ENCODE data around the gene PIGK.

The PIGK gene

DNA sequence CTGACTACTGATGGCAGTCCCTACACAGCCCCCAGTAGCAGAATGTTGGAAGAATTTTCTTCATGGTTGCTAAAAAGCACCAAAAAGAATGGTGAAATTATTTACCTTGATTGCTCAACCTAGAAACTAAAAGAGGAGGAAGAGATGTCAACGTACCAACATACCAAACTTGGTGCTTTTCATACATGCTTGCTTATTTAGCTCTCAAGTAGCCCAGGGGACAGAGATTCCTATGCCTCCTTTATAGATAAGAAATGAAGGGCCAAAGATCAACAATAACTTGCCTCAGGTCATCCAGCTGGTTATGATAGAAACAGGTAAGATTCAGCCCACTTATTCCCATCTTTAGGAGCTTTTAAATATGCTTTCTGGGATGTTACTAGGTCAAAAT is 170.6 kb downstream of the PIGK start:
- DNase-seq (ENCODE audit: low read depth): peak; percentile 3
- H3K4me3 ChIP-seq (ENCODE audit: low read depth, low read length): no peak overlapping the region
- TF ChIP-seq, protein P1, sequence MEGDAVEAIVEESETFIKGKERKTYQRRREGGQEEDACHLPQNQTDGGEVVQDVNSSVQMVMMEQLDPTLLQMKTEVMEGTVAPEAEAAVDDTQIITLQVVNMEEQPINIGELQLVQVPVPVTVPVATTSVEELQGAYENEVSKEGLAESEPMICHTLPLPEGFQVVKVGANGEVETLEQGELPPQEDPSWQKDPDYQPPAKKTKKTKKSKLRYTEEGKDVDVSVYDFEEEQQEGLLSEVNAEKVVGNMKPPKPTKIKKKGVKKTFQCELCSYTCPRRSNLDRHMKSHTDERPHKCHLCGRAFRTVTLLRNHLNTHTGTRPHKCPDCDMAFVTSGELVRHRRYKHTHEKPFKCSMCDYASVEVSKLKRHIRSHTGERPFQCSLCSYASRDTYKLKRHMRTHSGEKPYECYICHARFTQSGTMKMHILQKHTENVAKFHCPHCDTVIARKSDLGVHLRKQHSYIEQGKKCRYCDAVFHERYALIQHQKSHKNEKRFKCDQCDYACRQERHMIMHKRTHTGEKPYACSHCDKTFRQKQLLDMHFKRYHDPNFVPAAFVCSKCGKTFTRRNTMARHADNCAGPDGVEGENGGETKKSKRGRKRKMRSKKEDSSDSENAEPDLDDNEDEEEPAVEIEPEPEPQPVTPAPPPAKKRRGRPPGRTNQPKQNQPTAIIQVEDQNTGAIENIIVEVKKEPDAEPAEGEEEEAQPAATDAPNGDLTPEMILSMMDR (IDR thresholded peaks at IDR 0.05; ENCODE audit: low read depth, low read length): no peak
- TF ChIP-seq MYC (IDR thresholded peaks at IDR 0.05; ENCODE audit: low read depth, low read length) (no peak), POLR2A (IDR thresholded peaks at IDR 0.05; ENCODE audit: extremely low read depth, insufficient read length) (no peak)
- TF ChIP-seq, protein P2, sequence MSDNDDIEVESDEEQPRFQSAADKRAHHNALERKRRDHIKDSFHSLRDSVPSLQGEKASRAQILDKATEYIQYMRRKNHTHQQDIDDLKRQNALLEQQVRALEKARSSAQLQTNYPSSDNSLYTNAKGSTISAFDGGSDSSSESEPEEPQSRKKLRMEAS (IDR thresholded peaks at IDR 0.05; ENCODE audit: low read depth, low read length): no peak

DNA sequence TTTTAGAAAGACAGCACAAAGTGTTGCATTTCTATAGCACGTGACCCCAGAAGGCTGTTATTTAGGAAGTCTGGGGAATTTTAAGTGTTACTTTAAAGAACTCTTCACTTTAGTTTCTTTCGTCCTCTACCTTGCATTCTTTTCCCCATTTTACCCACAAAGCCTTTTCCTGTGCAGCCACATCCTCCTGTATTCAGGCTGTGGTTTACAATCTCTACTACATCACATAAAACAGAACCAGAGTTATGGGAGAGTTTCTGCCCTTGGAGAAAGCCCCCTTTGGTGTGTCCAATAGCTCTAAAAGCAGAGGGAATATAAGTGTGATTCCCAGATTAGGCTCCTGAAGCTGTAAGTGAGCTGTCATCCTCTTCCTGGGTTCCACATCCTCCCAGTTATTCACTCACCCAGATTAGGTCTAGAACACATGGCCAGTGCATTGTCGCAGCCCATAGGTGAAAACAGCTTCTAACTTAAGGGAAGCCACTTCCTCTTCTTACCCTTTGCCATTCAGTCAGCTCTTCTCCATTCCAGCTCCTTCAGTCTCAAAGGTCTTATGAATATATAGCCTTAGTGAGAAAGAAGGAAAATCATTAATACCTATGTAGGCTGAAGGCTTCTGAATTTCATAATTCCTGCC is 171.1 kb downstream of the PIGK start:
- H3K4me3 ChIP-seq (ENCODE audit: low read depth, low read length): no peak overlapping the region
- TF ChIP-seq MYC (IDR thresholded peaks at IDR 0.05; ENCODE audit: low read depth, low read length): no peak
- TF ChIP-seq POLR2A (IDR thresholded peaks at IDR 0.05; ENCODE audit: extremely low read depth, insufficient read length): no peak
- TF ChIP-seq, protein P1 (IDR thresholded peaks at IDR 0.05; ENCODE audit: low read depth, low read length): no peak
- TF ChIP-seq, protein P2 (IDR thresholded peaks at IDR 0.05; ENCODE audit: low read depth, low read length): no peak
- peak; percentile 21 for DNase-seq (ENCODE audit: low read depth)

DNA sequence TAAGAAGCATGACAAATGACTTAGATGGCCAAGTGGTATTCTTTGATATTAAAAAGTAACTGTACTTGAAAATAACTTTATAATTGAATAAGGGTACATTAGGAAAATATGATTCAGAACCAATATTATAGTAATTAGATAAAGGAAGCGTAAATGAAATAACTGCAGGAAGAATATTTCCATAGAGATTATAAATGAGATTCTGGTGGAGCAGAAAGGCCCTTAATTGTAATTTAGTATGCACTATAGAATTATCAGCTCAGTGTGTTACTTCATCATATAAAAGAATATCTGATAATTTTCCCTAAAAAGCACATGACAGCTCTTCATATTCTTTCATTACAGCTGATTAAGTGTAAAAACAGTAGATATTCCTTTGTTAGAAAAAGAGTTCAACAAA is 171.7 kb downstream of the PIGK start:
- no peak for DNase-seq (ENCODE audit: low read depth)
- H3K4me3 ChIP-seq (ENCODE audit: low read depth, low read length): no peak overlapping the region
- TF ChIP-seq MYC (IDR thresholded peaks at IDR 0.05; ENCODE audit: low read depth, low read length) (no peak), POLR2A (IDR thresholded peaks at IDR 0.05; ENCODE audit: extremely low read depth, insufficient read length) (no peak)
- TF ChIP-seq, protein P2 (IDR thresholded peaks at IDR 0.05; ENCODE audit: low read depth, low read length): no peak
- TF ChIP-seq, protein P1 (IDR thresholded peaks at IDR 0.05; ENCODE audit: low read depth, low read length): no peak

GRCh38 chr1:77044133-77044849 is 174.9 kb downstream of the PIGK start:
- TF ChIP-seq MYC (IDR thresholded peaks at IDR 0.05; ENCODE audit: low read depth, low read length): no peak
- TF ChIP-seq, protein P2 (IDR thresholded peaks at IDR 0.05; ENCODE audit: low read depth, low read length): no peak
- no peak for TF ChIP-seq POLR2A (IDR thresholded peaks at IDR 0.05; ENCODE audit: extremely low read depth, insufficient read length)
- TF ChIP-seq, protein P1 (IDR thresholded peaks at IDR 0.05; ENCODE audit: low read depth, low read length): no peak
- no peak overlapping the region for H3K4me3 ChIP-seq (ENCODE audit: low read depth, low read length)
- no peak for DNase-seq (ENCODE audit: low read depth)

GRCh38 chr1:77040826-77041225 is 178.4 kb downstream of the PIGK start:
- TF ChIP-seq POLR2A (IDR thresholded peaks at IDR 0.05; ENCODE audit: extremely low read depth, insufficient read length) (no peak), MYC (IDR thresholded peaks at IDR 0.05; ENCODE audit: low read depth, low read length) (no peak)
- TF ChIP-seq, protein P2 (IDR thresholded peaks at IDR 0.05; ENCODE audit: low read depth, low read length): no peak
- TF ChIP-seq, protein P1 (IDR thresholded peaks at IDR 0.05; ENCODE audit: low read depth, low read length): no peak
- no peak overlapping the region for H3K4me3 ChIP-seq (ENCODE audit: low read depth, low read length)
- peak; percentile 16 for DNase-seq (ENCODE audit: low read depth)
